Stimulated activated CD4-positive, alpha-beta T cell treated with anti-CD3 and anti-CD28 coated beads, TNF-alpha, amount 100 ng/mL, for 4 hours (primary cell): ENCODE data around the gene CLSTN3.
A peak's percentile ranks its signal among the peaks of the same experiment; 100 is the strongest.

Experiments used
- DNase-seq, 3 experiments: peaks; one replicate each; pipeline ENCODE4 v3.0.0-alpha.2; 2020; ENCODE audit warnings: low read depth in 3 of 3

CLSTN3 gene

GRCh38 chr12:7188562-7189397 is 58.6 kb downstream of the CLSTN3 start:
- peak; percentile 27 to 39 (median 37) for DNase-seq

GRCh38 chr12:7189398-7190267 is 59.5 kb downstream of the CLSTN3 start, which contains the start of gene PEX5:
Gene PEX5, plus strand, starts transcription at chr12:7189686. Its CDS starts 692 bp downstream, at chr12:7190378.
- DNase-seq, result peak; percentile 65 to 75 (median 75)

GRCh38 chr12:7190268-7191055 is 60.3 kb downstream of the CLSTN3 start:
- peak in 1 of 3 experiments; percentile 4 for DNase-seq

DNA sequence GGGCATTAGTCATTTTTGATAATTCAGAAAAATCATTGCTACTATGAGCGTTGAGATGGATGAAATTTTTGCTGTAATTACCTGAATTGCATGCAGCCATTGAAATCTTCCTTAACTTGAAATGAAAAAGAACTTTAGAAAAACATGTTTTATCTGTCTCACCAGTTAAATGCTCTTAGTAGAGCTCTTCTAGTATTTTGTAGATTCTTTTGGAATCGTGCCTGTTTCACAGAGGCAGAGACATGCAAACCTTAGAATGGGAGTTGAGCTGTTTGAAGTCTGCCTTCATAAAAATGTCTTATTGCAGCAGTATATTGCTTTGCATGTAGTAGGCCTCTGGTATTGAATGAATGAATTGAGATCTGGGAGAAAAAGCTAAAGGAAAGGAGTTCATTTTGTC is 63.5 kb downstream of the CLSTN3 start:
- no peak for DNase-seq

- no peak for DNase-seq
Measured at GRCh38 chr12:7197841-7198240, 67.7 kb downstream of the CLSTN3 start.

DNA sequence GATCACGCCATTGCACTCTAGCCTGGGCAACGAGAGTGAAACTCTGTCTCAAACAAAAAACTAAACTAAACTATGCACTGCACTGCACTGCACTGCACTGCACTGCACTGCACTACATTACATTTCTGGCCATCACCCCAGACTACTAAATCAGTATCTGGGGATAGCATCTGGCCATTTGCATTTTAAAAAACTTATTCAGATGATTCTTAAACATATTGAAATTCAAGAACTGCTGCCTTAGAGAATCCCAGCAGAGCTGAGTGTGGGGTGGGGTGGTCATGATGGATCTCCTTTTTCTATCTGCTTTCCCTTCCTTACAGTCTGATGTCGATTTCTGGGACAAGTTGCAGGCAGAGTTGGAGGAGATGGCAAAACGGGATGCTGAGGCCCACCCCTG is 72.9 kb downstream of the CLSTN3 start:
- no peak for DNase-seq

GRCh38 chr12:7205091-7205490 is 74.9 kb downstream of the CLSTN3 start:
- DNase-seq, result no peak

DNA sequence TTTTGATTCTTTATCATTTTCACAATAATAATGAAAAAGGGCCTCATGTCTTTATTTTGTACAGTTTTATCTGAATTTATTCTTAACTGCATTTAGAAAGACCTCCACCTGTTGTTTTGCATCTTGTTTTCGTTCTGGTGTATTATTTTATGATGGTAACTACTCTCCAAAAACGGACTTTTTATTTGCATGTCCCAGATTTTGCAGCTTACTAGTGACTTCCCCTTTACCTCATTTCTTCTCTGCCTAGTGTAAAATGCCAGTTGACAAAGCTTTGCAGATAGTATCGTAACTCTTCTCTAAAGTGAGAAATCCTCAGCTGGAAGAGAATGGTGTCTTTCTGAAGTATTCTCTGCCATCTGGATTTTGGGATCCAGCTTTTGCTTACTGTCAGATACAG is 76.5 kb downstream of the CLSTN3 start:
- no peak for DNase-seq

DNA sequence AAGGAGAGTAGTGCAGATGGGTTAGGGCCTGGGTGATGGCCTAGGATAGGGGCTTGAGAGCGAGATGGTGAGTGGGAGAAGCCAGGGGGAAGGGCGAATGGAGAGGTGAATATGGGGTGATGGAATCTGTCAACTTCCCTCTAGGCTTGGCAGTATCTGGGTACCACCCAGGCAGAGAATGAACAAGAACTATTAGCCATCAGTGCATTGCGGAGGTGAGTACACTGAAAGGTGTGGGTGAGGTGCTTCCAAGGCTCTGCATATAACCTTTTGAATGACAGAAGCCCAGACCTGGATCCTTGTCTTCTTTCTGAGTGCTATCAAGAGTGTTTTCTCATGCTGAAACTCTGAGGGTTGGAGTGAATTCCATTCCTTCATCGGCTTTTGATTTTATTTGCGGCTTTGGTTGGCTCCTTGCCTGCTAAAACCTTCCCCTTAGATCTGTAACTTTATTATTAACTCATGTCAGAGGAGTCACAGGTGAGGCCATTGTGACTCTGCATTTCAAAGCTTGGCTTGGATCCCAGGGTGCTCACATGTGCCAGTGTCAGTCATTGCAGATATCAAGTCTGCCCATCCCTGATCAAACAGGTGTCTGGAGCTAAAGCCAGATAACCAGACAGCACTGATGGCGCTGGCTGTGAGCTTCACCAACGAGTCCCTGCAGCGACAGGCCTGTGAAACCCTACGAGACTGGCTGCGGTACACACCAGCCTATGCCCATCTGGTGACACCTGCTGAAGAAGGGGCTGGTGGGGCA is 77.9 kb downstream of the CLSTN3 start:
- no peak for DNase-seq
